Posterior cingulate gyrus (tissue), 11 donors: ENCODE measurements around the gene ABCA8.
"Not testable (repeated sequence)": the region's sequence is repeated elsewhere in the genome, so short reads cannot be mapped to it uniquely, and the experiment has no call there.

Experiments used
- DNase-seq, 10 donors: peaks; one replicate each; pipeline versions ENCODE4 v3.0.0 to v3.0.0-alpha.2; 2020 to 2021; ENCODE audit warnings: mixed read lengths in 3 of 10
- intact Hi-C: fragments of 100-400 bp; cut with DNase I; formaldehyde crosslinking; loops from one replicate; pipeline ENCODE4 v1.15.1; 2023

ABCA8 gene

GRCh38 chr17:68943812-68944182 is 11.4 kb downstream of the ABCA8 start:
- DNase-seq, intact Hi-C loops: not testable (repeated sequence)

GRCh38 chr17:68943123-68943811 is 11.9 kb downstream of the ABCA8 start:
- DNase-seq: no peak
- intact Hi-C loops: no loop called here

GRCh38 chr17:68942389-68942788 is 12.8 kb downstream of the ABCA8 start:
- no peak for DNase-seq
- intact Hi-C loops: no loop called here

GRCh38 chr17:68941761-68942160 is 13.4 kb downstream of the ABCA8 start:
- intact Hi-C loops: no loop called here
- no peak for DNase-seq

- intact Hi-C loops: no loop called here
- no peak for DNase-seq
Observed at GRCh38 chr17:68939195-68939594, 16.0 kb downstream of the ABCA8 start.

- no peak for DNase-seq
- intact Hi-C loops: no loop called here
Observed at GRCh38 chr17:68937890-68938514, 17.2 kb downstream of the ABCA8 start.

GRCh38 chr17:68927516-68927915 is 27.7 kb downstream of the ABCA8 start:
- DNase-seq: no peak
- intact Hi-C loops: no loop called here

GRCh38 chr17:68924793-68925720 is 30.1 kb downstream of the ABCA8 start:
- DNase-seq: no peak
- intact Hi-C loops: no loop called here

- intact Hi-C loops: loop anchor here (1.0 to 5.0 kb wide), 2 partner anchors 41 to 117 kb away; no protein-coding TSS in a partner anchor
- DNase-seq: peak in 2 of 10 donors; percentile 13 to 67
Observed at GRCh38 chr17:68910789-68911431, 44.3 kb downstream of the ABCA8 start.

- DNase-seq: peak in 9 of 10 donors; percentile 32 to 92 (median 64)
Observed at GRCh38 chr17:68910251-68910705, 44.9 kb downstream of the ABCA8 start.

GRCh38 chr17:68909066-68909465 is 46.1 kb downstream of the ABCA8 start:
- intact Hi-C loops: loop anchor here (5.0 kb wide), 1 partner anchor 132 kb away; no protein-coding TSS in a partner anchor
- DNase-seq: no peak

More at GRCh38 chr17:68910251-68910705, 44.9 kb downstream of the ABCA8 start:
- intact Hi-C loops: loop anchor here (1.0 to 5.0 kb wide), 2 partner anchors 42 to 116 kb away; no protein-coding TSS in a partner anchor

- intact Hi-C loops: loop anchor here (5.0 kb wide), 1 partner anchor 131 kb away; no protein-coding TSS in a partner anchor
- no peak for DNase-seq
Observed at GRCh38 chr17:68908045-68908444, 47.1 kb downstream of the ABCA8 start.

GRCh38 chr17:68906638-68907037 is 48.6 kb downstream of the ABCA8 start:
- intact Hi-C loops: loop anchor here (5.0 kb wide), 1 partner anchor 129 kb away; no protein-coding TSS in a partner anchor
- no peak for DNase-seq

GRCh38 chr17:68903286-68903685 is 51.9 kb downstream of the ABCA8 start:
- intact Hi-C loops: no loop called here
- DNase-seq: no peak

GRCh38 chr17:68897557-68897956 is 57.6 kb downstream of the ABCA8 start:
- intact Hi-C loops: no loop called here
- no peak for DNase-seq

- no peak for DNase-seq
- intact Hi-C loops: no loop called here
Observed at GRCh38 chr17:68892658-68893057, 62.5 kb downstream of the ABCA8 start.

- intact Hi-C loops: no loop called here
- no peak for DNase-seq
Observed at GRCh38 chr17:68892193-68892592, 63.0 kb downstream of the ABCA8 start.

- DNase-seq: no peak
- intact Hi-C loops: no loop called here
Observed at GRCh38 chr17:68886401-68886800, 68.8 kb downstream of the ABCA8 start.

- intact Hi-C loops: no loop called here
- no peak for DNase-seq
Observed at GRCh38 chr17:68884888-68885287, 70.3 kb downstream of the ABCA8 start.

GRCh38 chr17:68878226-68878885 is 76.8 kb downstream of the ABCA8 start:
- intact Hi-C loops: no loop called here
- DNase-seq: no peak
